HepG2 (cell line): ENCODE data around the gene CYP2S1. TPM values are rescaled to one million over a fixed set of nuclear protein-coding genes. Genes with fewer than 3 reads are reported as not detected.

ENCODE experiments used
- ATAC-seq: fragments of 200-7000 bp; cut with Tn5 transposase; 3 replicates; pipeline ENCODE4 v1.9.1; 2020; ENCODE audit warnings: mild to moderate bottlenecking, moderate library complexity
- BruUV-seq: library from RNA; stranded (reverse); fragments of 400-500 nt; replicated peaks from 2 replicates; lab custom pipeline; 2021; lab: Mats Ljungman, UMichigan
- CTCF ChIA-PET: fragments of 300-600 bp; formaldehyde crosslinking; extraction: SDS; loops from one replicate; lab custom pipeline; 2021; ENCODE audit warnings: low total read pairs, inconsistent platforms, low intra/inter-chr PET ratio; lab: Yijun Ruan, JAX
- POLR2A ChIA-PET: fragments of 350-600 bp; sonication (Branson Sonifier 250); formaldehyde crosslinking; loops from one replicate; lab custom pipeline; 2020; ENCODE audit warnings: antibody characterized with exemption, inconsistent platforms; lab: Yijun Ruan, JAX
- DNase-seq: peaks from one replicate; pipeline ENCODE4 v3.0.0-alpha.2; 2015; ENCODE audit warnings: low spot score
- FAIRE-seq: peaks from 3 replicates; lab custom pipeline; 2011; peaks lifted over from hg19 to GRCh38; lab: Jason Lieb, UNC
- H2AFZ ChIP-seq: one replicate; pipeline ENCODE4 v1.6.1; 2011; ENCODE audit warnings: low read length, inconsistent platforms
- H3K27ac ChIP-seq: fragments of 300-600 bp; 3 replicates; pipeline ENCODE4 v1.8.0; 2011; ENCODE audit warnings: mixed run types, mild to moderate bottlenecking, mixed read lengths, low read length, inconsistent platforms; ENCODE audit not compliant: insufficient read depth; ENCODE audit errors: extremely low read length
- H3K27me3 ChIP-seq, 2 experiments: fragments of 200-600 bp in 1 of 2; 2 replicates in 1 of 2; 3 replicates in 1 of 2; pipeline versions ENCODE4 v1.6.0 to v1.8.0; 2011; ENCODE audit warnings: low read length in 2 of 2, mild to moderate bottlenecking in 2 of 2, moderate library complexity in 2 of 2, inconsistent platforms in 1 of 2; ENCODE audit not compliant: insufficient read depth in 2 of 2, control insufficient read depth in 1 of 2
- H3K36me3 ChIP-seq, 2 experiments: fragments of 200-600 bp in 1 of 2; replicated peaks in 1 of 2; 2 replicates in 1 of 2; 3 replicates in 1 of 2; pipeline versions ENCODE4 v1.5.1 to v1.8.0; 2011; ENCODE audit warnings: low read length in 2 of 2, inconsistent platforms in 1 of 2; ENCODE audit not compliant: insufficient read depth in 2 of 2, control insufficient read depth in 1 of 2
- H3K4me1 ChIP-seq: 2 replicates; pipeline ENCODE4 v1.5.1; 2012; ENCODE audit warnings: low read length, inconsistent platforms; ENCODE audit not compliant: insufficient read depth
- H3K4me2 ChIP-seq: 2 replicates; pipeline ENCODE4 v1.6.0; 2011; ENCODE audit warnings: low read depth, low read length, inconsistent platforms
- H3K4me3 ChIP-seq, 3 experiments: fragments of 200-600 bp in 1 of 3; sonication (generic), shearing (Covaris generic) in 1 of 3; replicated peaks in 1 of 3; 2 replicates each; pipeline ENCODE4 v1.5.1; 2011 to 2016; ENCODE audit warnings: low read length in 3 of 3, inconsistent platforms in 2 of 3, low read depth in 2 of 3, mild to moderate bottlenecking in 2 of 3, control low read depth in 1 of 3, mixed read lengths in 1 of 3; ENCODE audit not compliant: insufficient read depth in 1 of 3
- H3K79me2 ChIP-seq: one replicate; pipeline ENCODE4 v1.6.1; 2011; ENCODE audit warnings: low read length, inconsistent platforms; ENCODE audit not compliant: insufficient read depth
- H3K9ac ChIP-seq: 2 replicates; pipeline ENCODE4 v1.6.0; 2011; ENCODE audit warnings: mild to moderate bottlenecking, low read depth, low read length, inconsistent platforms; ENCODE audit not compliant: insufficient read depth
- H3K9me3 ChIP-seq: 2 replicates; pipeline ENCODE4 v1.5.1; 2012; ENCODE audit warnings: mild to moderate bottlenecking, low read length
- H4K20me1 ChIP-seq: 2 replicates; pipeline ENCODE4 v1.6.0; 2011; ENCODE audit warnings: inconsistent platforms, mild to moderate bottlenecking, low read length, moderate library complexity; ENCODE audit not compliant: insufficient read depth
- GTF3A ChIP-seq: sonication (generic); formaldehyde crosslinking; conservative IDR thresholded peaks from 2 replicates; pipeline ENCODE4 v1.4.0; 2020; ENCODE audit warnings: mild to moderate bottlenecking, missing genetic modification reagents
- HES4 ChIP-seq: sonication (generic); formaldehyde crosslinking; IDR thresholded peaks from 2 replicates; pipeline ENCODE4 v1.9.0; 2021; ENCODE audit warnings: mild to moderate bottlenecking, missing genetic modification reagents, borderline replicate concordance
- KLF9 ChIP-seq: IDR thresholded peaks from 2 replicates; pipeline ENCODE4 v1.6.1; 2016; ENCODE audit warnings: low read depth
- MIXL1 ChIP-seq: IDR thresholded peaks from 2 replicates; pipeline ENCODE4 v1.6.1; 2016
- POLR2G ChIP-seq: fragments of 200-400 bp; formaldehyde crosslinking; IDR thresholded peaks from 2 replicates; pipeline ENCODE4 v1.6.1; 2018; ENCODE audit warnings: mild to moderate bottlenecking, low read depth, low read length, moderate library complexity
- RARG ChIP-seq: sonication (generic); formaldehyde crosslinking; IDR thresholded peaks from 2 replicates; pipeline ENCODE4 v1.4.0; 2020; ENCODE audit warnings: low read depth, mild to moderate bottlenecking, missing genetic modification reagents
- RXRA ChIP-seq: sonication (generic); formaldehyde crosslinking; IDR thresholded peaks from 2 replicates; pipeline ENCODE4 v1.5.1; 2020; ENCODE audit warnings: missing genetic modification reagents
- SALL1 ChIP-seq: sonication (generic); formaldehyde crosslinking; IDR thresholded peaks from 2 replicates; pipeline ENCODE4 v1.8.0; 2022; ENCODE audit warnings: mild to moderate bottlenecking, missing genetic modification reagents
- SCMH1 ChIP-seq: sonication (generic); formaldehyde crosslinking; IDR thresholded peaks from 2 replicates; pipeline ENCODE4 v1.9.0; 2021; ENCODE audit warnings: missing genetic modification reagents, mild to moderate bottlenecking, borderline replicate concordance
- SIX4 ChIP-seq: sonication (generic); formaldehyde crosslinking; IDR thresholded peaks from 2 replicates; pipeline ENCODE4 v1.4.0; 2020; ENCODE audit warnings: missing genetic modification reagents
- SNAPC4 ChIP-seq: sonication (generic); formaldehyde crosslinking; IDR thresholded peaks from 2 replicates; pipeline ENCODE4 v1.4.0; 2020; ENCODE audit warnings: mild to moderate bottlenecking, missing genetic modification reagents
- TFE3 ChIP-seq: IDR thresholded peaks from 2 replicates; pipeline ENCODE4 v1.6.1; 2016
- XBP1 ChIP-seq: sonication (generic); formaldehyde crosslinking; IDR thresholded peaks from 2 replicates; pipeline ENCODE4 v1.5.0; 2020; ENCODE audit warnings: missing genetic modification reagents
- ZBTB3 ChIP-seq: sonication (generic); formaldehyde crosslinking; IDR thresholded peaks from 2 replicates; pipeline ENCODE4 v1.4.0; 2020; ENCODE audit warnings: low read depth, mild to moderate bottlenecking, moderate library complexity, missing genetic modification reagents, borderline replicate concordance
- ZBTB34 ChIP-seq: sonication (generic); formaldehyde crosslinking; IDR thresholded peaks from 2 replicates; pipeline ENCODE4 v1.8.0; 2022; ENCODE audit warnings: mild to moderate bottlenecking, missing genetic modification reagents
- ZNF343 ChIP-seq: sonication (generic); formaldehyde crosslinking; IDR thresholded peaks from 2 replicates; pipeline ENCODE4 v1.4.0; 2020; ENCODE audit warnings: mild to moderate bottlenecking, missing genetic modification reagents
- ZNF430 ChIP-seq: sonication (generic); formaldehyde crosslinking; IDR thresholded peaks from 2 replicates; pipeline ENCODE4 v1.9.0; 2021; ENCODE audit warnings: mild to moderate bottlenecking, missing genetic modification reagents
- ZSCAN22 ChIP-seq: sonication (generic); formaldehyde crosslinking; IDR thresholded peaks from 2 replicates; pipeline ENCODE4 v1.4.0; 2020; ENCODE audit warnings: mild to moderate bottlenecking, missing genetic modification reagents
- WGBS: methylation state at CpG from one replicate; pipeline ENCODE4 v1.1.6; 2017; ENCODE audit warnings: low lambda C conversion rate; 5-methylcytosine and 5-hydroxymethylcytosine counted together
- in situ Hi-C: cut with HindIII; loops from 2 replicates; pipeline ENCODE4 v1.10.0; 2017; ENCODE audit warnings: low pct_unique_long_range_greater_than_20kb; ENCODE audit not compliant: extremely low pct_ligation_motif_present
- intact Hi-C: fragments of 100-400 bp; cut with micrococcal nuclease; formaldehyde crosslinking; loops from one replicate; pipeline ENCODE4 v1.10.0; 2022; ENCODE audit not compliant: unreplicated experiment
- polyA plus RNA-seq, 8 experiments: library from polyadenylated mRNA; depleted of rRNA in 3 of 8; stranded (reverse) in 7 of 8; unstranded in 1 of 8; fragments of >200 nt; fragmentation: Illumina TruSeq in 4 of 8; extraction: Trizol in 4 of 8; gene quantifications; 2 replicates each; pipeline versions ENCODE4 v1.2.1 to v1.2.3, GENCODE V29; 2011 to 2016; ENCODE audit warnings: low read depth in 4 of 8, missing spikeins in 1 of 8, mixed read lengths in 1 of 8; ENCODE audit not compliant: insufficient read depth in 1 of 8
- total RNA-seq, 5 experiments: library from RNA; depleted of rRNA; stranded (reverse); fragments of >200 nt; fragmentation: Illumina TruSeq; extraction: Trizol; gene quantifications; 2 replicates each; pipeline ENCODE4 v1.2.3, GENCODE V29; 2016; ENCODE audit warnings: low read depth in 1 of 5

CYP2S1 gene
- total and polyA plus RNA-seq, 2 of the 13 experiments (the other 11 are each of a cell fraction or from before 2014, with no cell fraction given) = 0.09 to 2.1 TPM

- no peak for FAIRE-seq
- no peak for TF ChIP-seq SALL1
- no peak for TF ChIP-seq SNAPC4
- TF ChIP-seq POLR2G = no peak
- TF ChIP-seq XBP1 (CRISPR knock-in tag) = no peak
- no peak for TF ChIP-seq ZSCAN22
- no peak for TF ChIP-seq GTF3A (CRISPR knock-in tag)
- TF ChIP-seq MIXL1 = no peak
- no peak for TF ChIP-seq RARG (CRISPR knock-in tag)
- no peak for TF ChIP-seq HES4 (CRISPR knock-in tag)
- no peak for TF ChIP-seq RXRA (CRISPR knock-in tag)
- no peak for TF ChIP-seq SIX4 (CRISPR knock-in tag)
- TF ChIP-seq TFE3 (CRISPR knock-in tag) = no peak
- TF ChIP-seq ZNF343 (CRISPR knock-in tag) = no peak
- no peak for TF ChIP-seq ZBTB3 (CRISPR knock-in tag)
- no peak for TF ChIP-seq SCMH1
- no peak for TF ChIP-seq ZNF430
- TF ChIP-seq ZBTB34 = no peak
- TF ChIP-seq KLF9 (CRISPR knock-in tag) = no peak
These were observed 14.1 kb downstream of the CYP2S1 start for GRCh38 chr19:41206926-41207750.

More at GRCh38 chr19:41206926-41207750, 14.1 kb downstream of the CYP2S1 start:
- H3K4me1 ChIP-seq = no peaks in the 10 kb centered on the region
- H3K27ac ChIP-seq = no peak overlapping the region
- H3K79me2 ChIP-seq = no peaks in the 10 kb centered on the region
- no peak overlapping the region for H2AFZ ChIP-seq
- no peaks in the 10 kb centered on the region for H3K27me3 ChIP-seq
- 86% methylated on average over 23 of the region's 26 CpGs for WGBS
- no peak for DNase-seq
- H3K9me3 ChIP-seq = no peaks in the 10 kb centered on the region
- no peak for ATAC-seq
- H3K36me3 ChIP-seq = no peaks in the 10 kb centered on the region; a peak in 2 of 5 replicates
- H3K4me2 ChIP-seq = no peak overlapping the region
- intact Hi-C loops = no loop called here
- no peak overlapping the region for H3K4me3 ChIP-seq
- no peak overlapping the region for H3K9ac ChIP-seq
- no peaks in the 10 kb centered on the region for H4K20me1 ChIP-seq
- BruUV-seq = no TSS peak
- POLR2A ChIA-PET = interaction anchor here (1.4 to 2.9 kb wide), 2 partner anchors 19 to 56 kb away, joined by 5 to 16 read pairs; partner anchors contain the start of gene HNRNPUL1
- in situ Hi-C loops = no loop called here
- CTCF ChIA-PET = no interaction called here
